Heart left ventricle (tissue), 16 donors: ENCODE results near the gene SHISA9. TPM values are rescaled to one million over a fixed set of nuclear protein-coding genes. Genes with fewer than 3 reads are reported as not detected.

ENCODE experiments used
- ATAC-seq, 4 donors: fragments of 200-7000 bp; cut with Tn5 transposase; one replicate each; pipeline ENCODE4 v1.9.1; 2020 to 2022; ENCODE audit warnings: moderate library complexity in 4 of 4, mild to moderate bottlenecking in 3 of 4, moderate number of reproducible peaks in 1 of 4
- DNase-seq, 5 donors: peaks; one replicate each; pipeline ENCODE4 v3.0.0-alpha.2; 2020
- H3K27ac ChIP-seq, 12 donors: fragments of 200-600 bp; sonication (generic) in 4 of 12; one replicate each; pipeline versions ENCODE4 v1.5.0 to v1.8.0; 2016 to 2022; ENCODE audit warnings: mild to moderate bottlenecking in 2 of 12
- H3K27me3 ChIP-seq, 9 donors: fragments of 200-600 bp; sonication (generic) in 2 of 9; one replicate each; pipeline versions ENCODE4 v1.5.1 to v1.8.0; 2016 to 2022; ENCODE audit warnings: mild to moderate bottlenecking in 3 of 9
- H3K36me3 ChIP-seq, 9 donors: fragments of 200-600 bp; sonication (generic) in 2 of 9; one replicate each; pipeline versions ENCODE4 v1.5.0 to v1.8.0; 2018 to 2022; ENCODE audit warnings: mild to moderate bottlenecking in 2 of 9
- H3K4me1 ChIP-seq, 12 donors: fragments of 200-600 bp; sonication (generic) in 4 of 12; one replicate each; pipeline versions ENCODE4 v1.5.0 to v1.8.0; 2016 to 2022; ENCODE audit warnings: mild to moderate bottlenecking in 3 of 12
- H3K4me3 ChIP-seq, 12 donors: fragments of 200-600 bp; sonication (generic) in 4 of 12; one replicate each; pipeline versions ENCODE4 v1.5.0 to v1.8.0; 2017 to 2022; ENCODE audit warnings: mild to moderate bottlenecking in 9 of 12, moderate library complexity in 4 of 12
- H3K9me3 ChIP-seq, 12 donors: fragments of 200-600 bp; sonication (generic) in 4 of 12; one replicate each; pipeline versions ENCODE4 v1.5.0 to v1.8.0; 2016 to 2022; ENCODE audit warnings: mild to moderate bottlenecking in 1 of 12
- POLR2A ChIP-seq, 2 donors: fragments of 450-650 bp; IDR thresholded peaks; one replicate each; pipeline ENCODE4 v1.6.1; 2017; ENCODE audit warnings: antibody characterized with exemption in 2 of 2, mild to moderate bottlenecking in 2 of 2, moderate library complexity in 2 of 2
- WGBS, 4 donors: extraction: QIAGEN DNeasy Blood & Tissue Kit in 2 of 4; methylation state at CpG; one replicate each; pipeline versions ENCODE4 v1.1.5 to v1.1.7; 2013 to 2018; 5-methylcytosine and 5-hydroxymethylcytosine counted together
- intact Hi-C, 10 donors: fragments of 100-400 bp; cut with DNase I; formaldehyde crosslinking; loops; one replicate each; pipeline versions ENCODE4 v1.11.1 to v1.14.2; 2022
- polyA plus RNA-seq, 2 donors: library from polyadenylated mRNA; stranded (reverse); fragments of 200-250 nt; gene quantifications; one replicate each; pipeline ENCODE4 v1.2.3, GENCODE V29; 2013
- total RNA-seq, 9 donors: library from RNA; depleted of rRNA in 2 of 9; stranded (reverse); fragments of >200 nt in 2 of 9; fragmentation: NEBNext Ultra II Directional in 3 of 9; extraction: Animal tissue kit (Norgen Biotek cat#: 25700) in 3 of 9; gene quantifications; one replicate each; pipeline versions ENCODE4 v1.1.0 to v1.2.4, GENCODE V29; 2016 to 2023
- TF ChIP-seq, protein P1 (sequence below), 12 donors: fragments of 200-600 bp; sonication (generic) in 4 of 12; IDR thresholded peaks; one replicate each; pipeline versions ENCODE4 v1.5.0 to v1.8.0; 2018 to 2022; ENCODE audit warnings: antibody characterized with exemption in 12 of 12, mild to moderate bottlenecking in 5 of 12
- donor health status: ischemic (EF 13 %, LVEDD 7.1; RV severe dilation, severe dysfunction).
- donor health status: healthy with polysubstance abuse.
- donor health status: DM: no; HTN: yes; CAD: no.
- donor health status: DM: no; HTN: no; CAD: no.
- donor health status: ischemic (EF 25% LVEDD 6.9; RV normal size, moderate dysfunction).
- donor health status: ischemic (EF 25% LVEDD 5.7; RV mildly dilated, moderate dysfunction).
- donor health status: healthy.
- donor health status: DM: yes; HTN: yes; CAD: no.
- donor health status: ischemic (EF 35%, LVEDD 5.7; RV mildly dilated, moderate dysfunction).
- donor health status: nonischemic (EF 11% LVEDD 7.7; RV severe dilation, severe dysfunction).
- donor health status: DM: yes; HTN: yes; CAD: no.
- donor health status: PGD.
- donor health status: ischemic (EF 29% LVEDD 5.4; RV normal size, mild dysfunction).
- donor health status: nonischemic (EF 23%, LVEDD 6.1; RV moderate dilation, normal function).

Gene SHISA9
- total and polyA plus RNA-seq, 11 donors = 0.08 to 0.83 (median 0.24) TPM; not detected in 1

DNA sequence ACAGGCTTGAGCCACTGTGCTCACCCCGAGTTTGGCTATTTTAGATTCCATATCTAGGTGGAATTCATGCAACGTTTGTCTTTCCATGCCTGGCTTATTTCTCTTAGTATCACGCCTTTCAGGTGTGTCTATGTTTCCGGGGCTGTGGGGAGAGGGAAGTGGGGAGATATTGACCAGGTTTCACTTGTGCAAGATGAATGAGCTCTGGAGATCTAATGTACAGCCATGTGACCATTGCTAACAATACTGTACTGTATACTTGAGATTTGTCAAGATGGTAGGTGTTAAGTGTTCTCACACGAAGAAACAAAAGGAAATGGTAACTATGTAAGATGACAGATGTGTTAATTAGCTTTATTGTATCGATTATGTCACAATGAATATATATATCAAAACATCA lies 199.6 kb downstream of the SHISA9 start:
- DNase-seq = no peak
- Histone ChIP-seq H3K27me3 (peaks cover 0 to 3% (median 0%) of the 10 kb centered on the region in 9 donors), H3K27ac (no peak overlapping the region), H3K4me3 (no peak overlapping the region), H3K36me3 (no peaks in the 10 kb centered on the region), H3K9me3 (peaks cover 0 to 19% (median 2%) of the 10 kb centered on the region in 12 donors), H3K4me1 (no peaks in the 10 kb centered on the region)
- no peak for ATAC-seq
- TF ChIP-seq POLR2A (IDR thresholded peaks at IDR 0.05) = no peak
- TF ChIP-seq, protein P1, sequence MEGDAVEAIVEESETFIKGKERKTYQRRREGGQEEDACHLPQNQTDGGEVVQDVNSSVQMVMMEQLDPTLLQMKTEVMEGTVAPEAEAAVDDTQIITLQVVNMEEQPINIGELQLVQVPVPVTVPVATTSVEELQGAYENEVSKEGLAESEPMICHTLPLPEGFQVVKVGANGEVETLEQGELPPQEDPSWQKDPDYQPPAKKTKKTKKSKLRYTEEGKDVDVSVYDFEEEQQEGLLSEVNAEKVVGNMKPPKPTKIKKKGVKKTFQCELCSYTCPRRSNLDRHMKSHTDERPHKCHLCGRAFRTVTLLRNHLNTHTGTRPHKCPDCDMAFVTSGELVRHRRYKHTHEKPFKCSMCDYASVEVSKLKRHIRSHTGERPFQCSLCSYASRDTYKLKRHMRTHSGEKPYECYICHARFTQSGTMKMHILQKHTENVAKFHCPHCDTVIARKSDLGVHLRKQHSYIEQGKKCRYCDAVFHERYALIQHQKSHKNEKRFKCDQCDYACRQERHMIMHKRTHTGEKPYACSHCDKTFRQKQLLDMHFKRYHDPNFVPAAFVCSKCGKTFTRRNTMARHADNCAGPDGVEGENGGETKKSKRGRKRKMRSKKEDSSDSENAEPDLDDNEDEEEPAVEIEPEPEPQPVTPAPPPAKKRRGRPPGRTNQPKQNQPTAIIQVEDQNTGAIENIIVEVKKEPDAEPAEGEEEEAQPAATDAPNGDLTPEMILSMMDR (IDR thresholded peaks at IDR 0.05) = no peak
- intact Hi-C loops = no loop called here
- 64 to 69% (median 65%) methylated on average over 6 of the region's 6 CpGs for WGBS, 4 donors

DNA sequence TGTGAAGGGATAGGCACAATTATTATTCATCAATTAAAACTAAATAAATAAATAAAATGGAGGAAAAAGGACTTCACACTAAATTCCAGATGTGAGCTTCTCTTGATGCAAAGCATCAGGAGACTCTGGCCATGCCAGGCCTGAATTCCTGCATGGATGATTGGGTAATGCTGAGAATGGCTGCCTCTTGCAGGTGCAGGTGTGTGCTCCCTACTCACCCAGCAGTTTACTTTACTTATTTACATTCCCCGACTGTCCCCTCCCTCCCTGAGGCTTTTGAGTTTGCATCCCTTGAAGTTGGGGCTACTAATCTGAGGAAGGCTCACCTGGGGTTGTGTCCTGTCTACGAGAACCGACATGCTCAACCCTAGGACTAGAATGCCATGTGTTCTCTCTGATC lies 200.4 kb downstream of the SHISA9 start:
- Histone ChIP-seq H3K27ac (no peak overlapping the region), H3K4me1 (no peaks in the 10 kb centered on the region), H3K4me3 (no peak overlapping the region), H3K27me3 (peaks cover 0 to 3% (median 0%) of the 10 kb centered on the region in 9 donors), H3K9me3 (peaks cover 0 to 19% (median 2%) of the 10 kb centered on the region in 12 donors), H3K36me3 (no peaks in the 10 kb centered on the region)
- no peak for ATAC-seq
- WGBS, 4 donors = 63 to 78% (median 72%) methylated on average over 3 of the region's 3 CpGs
- intact Hi-C loops = no loop called here
- TF ChIP-seq, protein P1 (IDR thresholded peaks at IDR 0.05) = no peak
- no peak for TF ChIP-seq POLR2A (IDR thresholded peaks at IDR 0.05)
- DNase-seq = no peak

DNA sequence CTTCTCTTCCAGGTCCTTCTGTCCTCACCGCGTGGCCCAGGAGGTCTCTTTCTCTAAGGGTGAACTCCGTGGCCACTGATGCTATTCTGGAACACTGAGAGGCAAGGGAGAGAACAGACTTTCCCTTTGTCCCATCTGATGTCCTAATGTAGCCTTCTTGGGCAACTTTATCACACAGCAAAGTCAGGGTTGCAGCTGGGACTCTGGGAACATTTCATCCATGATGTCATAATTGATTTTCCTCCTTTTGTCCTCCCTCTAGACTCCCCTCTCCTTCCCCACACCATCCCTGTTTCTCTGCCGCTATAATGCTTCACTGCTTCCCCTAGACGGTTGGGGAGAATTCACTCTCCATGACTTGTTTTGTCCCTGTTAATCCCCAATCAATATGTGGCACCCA lies 201.0 kb downstream of the SHISA9 start:
- TF ChIP-seq POLR2A (IDR thresholded peaks at IDR 0.05) = no peak
- TF ChIP-seq, protein P1 (IDR thresholded peaks at IDR 0.05) = no peak
- DNase-seq (no peak), ATAC-seq (no peak)
- 72 to 80% (median 76%) methylated on average over 5 of the region's 5 CpGs for WGBS, 4 donors
- Histone ChIP-seq H3K27ac (no peak overlapping the region), H3K4me3 (no peak overlapping the region), H3K4me1 (no peaks in the 10 kb centered on the region), H3K27me3 (peaks cover 0 to 3% (median 0%) of the 10 kb centered on the region in 9 donors), H3K36me3 (no peaks in the 10 kb centered on the region), H3K9me3 (peaks cover 0 to 19% (median 2%) of the 10 kb centered on the region in 12 donors)
- intact Hi-C loops = no loop called here

DNA sequence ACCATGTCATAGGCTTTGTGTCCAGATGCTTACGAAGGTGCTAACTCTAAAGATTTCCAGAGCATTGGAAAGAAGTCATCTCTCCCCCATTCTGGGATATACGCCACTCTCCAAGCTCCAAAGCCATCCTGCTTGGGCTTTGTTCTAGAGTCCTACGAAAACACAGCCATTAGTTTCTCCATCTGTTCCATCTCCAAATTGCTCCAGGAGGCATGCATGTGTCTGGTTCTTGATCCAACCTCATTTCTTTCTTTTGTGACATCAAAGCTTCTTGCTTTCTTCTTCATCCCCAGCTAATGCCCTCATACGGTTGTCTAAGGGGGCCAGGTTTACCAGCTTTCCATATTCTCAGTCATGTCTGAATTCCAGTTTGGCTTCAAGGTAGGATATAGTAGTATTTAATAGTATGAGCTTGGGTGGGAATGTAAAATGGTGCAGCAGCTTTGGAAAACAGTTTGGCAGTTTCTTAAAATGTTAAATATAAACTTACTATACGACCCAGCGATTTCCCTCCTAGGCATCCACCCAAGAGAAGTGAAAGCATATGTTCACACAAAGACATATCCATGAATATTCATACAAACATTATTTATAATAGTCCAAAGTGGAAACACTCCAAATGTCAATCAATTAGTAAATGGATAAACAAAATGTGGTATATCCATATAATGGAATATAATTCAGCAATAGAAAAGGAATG lies 202.6 kb downstream of the SHISA9 start:
- intact Hi-C loops = no loop called here
- H3K9me3 ChIP-seq = peaks cover 0 to 19% (median 2%) of the 10 kb centered on the region in 12 donors
- H3K27ac ChIP-seq = no peak overlapping the region
- no peak for DNase-seq
- TF ChIP-seq POLR2A (IDR thresholded peaks at IDR 0.05) = no peak
- TF ChIP-seq, protein P1 (IDR thresholded peaks at IDR 0.05) = no peak
- H3K27me3 ChIP-seq = peaks cover 0 to 3% (median 0%) of the 10 kb centered on the region in 9 donors
- no peak overlapping the region for H3K4me3 ChIP-seq
- no peaks in the 10 kb centered on the region for H3K36me3 ChIP-seq
- no peaks in the 10 kb centered on the region for H3K4me1 ChIP-seq
- WGBS, 4 donors = 84 to 89% (median 87%) methylated on average over 6 of the region's 6 CpGs
- no peak for ATAC-seq
